ENCODE data around the gene TNIK. TPM values are rescaled to one million over a fixed set of nuclear protein-coding genes. Genes with fewer than 3 reads are reported as not detected.

TNIK gene
- total and polyA plus RNA-seq, 10 of the 15 experiments (the other 5 are each of a cell fraction or from before 2014, with no cell fraction given): 13.9 to 74.3 (median 48.2) TPM

DNA sequence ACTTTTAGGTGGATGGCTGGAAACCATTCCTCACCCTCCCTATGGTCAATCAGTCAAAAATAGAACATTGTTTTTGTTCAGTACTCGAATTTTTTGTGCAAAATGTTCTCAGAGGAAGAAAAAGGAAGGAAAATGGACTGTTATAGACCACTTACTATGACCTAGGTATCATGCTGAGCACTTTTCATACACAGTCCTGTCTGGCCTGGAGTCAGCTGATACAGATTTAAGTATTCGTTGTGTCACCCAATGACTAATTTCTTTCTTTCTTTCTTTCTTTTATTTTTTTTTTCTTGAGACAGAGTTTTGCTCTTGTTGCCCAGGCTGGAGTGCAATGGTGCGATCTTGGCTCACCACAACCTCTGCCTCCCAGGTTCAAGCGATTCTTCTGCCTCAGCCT, 29.1 kb upstream of the TNIK start:
- ChIA-PET RAD21 (ENCODE audit: unreplicated experiment) (no interaction called here), POLR2A (no interaction called here), CTCF (no interaction called here), SMC1A (ENCODE audit: uncharacterized antibody, unreplicated experiment) (interaction anchor here (1.5 kb wide), 1 partner anchor 10 kb away, joined by 3 read pairs; no protein-coding TSS in a partner anchor)
- Histone ChIP-seq H3K79me2 (ENCODE audit: control insufficient read depth, insufficient read depth, low read length) (no peaks in the 10 kb centered on the region), H3K4me2 (ENCODE audit: control insufficient read depth, insufficient read depth) (no peak overlapping the region), H2AFZ (ENCODE audit: control insufficient read depth, low read depth, low read length) (no peak overlapping the region; the same call in 1 of the 2 replicates), H3K9ac (ENCODE audit: control insufficient read depth, insufficient read depth, low read length) (no peak overlapping the region), H3K36me3 (ENCODE audit: control insufficient read depth in 2 of 2, insufficient read depth in 2 of 2, low read length in 1 of 2) (no peaks in the 10 kb centered on the region), H3K27me3 (replicated peaks in 1 of 2; ENCODE audit: control insufficient read depth in 2 of 2, insufficient read depth in 2 of 2, low read length in 1 of 2) (no peaks in the 10 kb centered on the region), H3K4me3 (no peak overlapping the region), H3K9me3 (replicated peaks; ENCODE audit: control insufficient read depth, insufficient read depth, low read length) (no peaks in the 10 kb centered on the region), H3K27ac (ENCODE audit: control insufficient read depth, insufficient read depth) (no peak overlapping the region), H3K4me1 (ENCODE audit: control insufficient read depth, insufficient read depth, low read length) (no peaks in the 10 kb centered on the region; the same call in 1 of the 2 replicates), H4K20me1 (ENCODE audit: control insufficient read depth, insufficient read depth) (no peaks in the 10 kb centered on the region)
- FAIRE-seq (no peak), ATAC-seq (peak; percentile 35), DNase-seq (ENCODE audit: low read depth, low spot score) (no peak)
- in situ Hi-C loops (cut with MboI): no loop called here
- BruUV-seq (replicated peaks): no TSS peak
- 50% methylated on average over 4 of the region's 4 CpGs for WGBS (ENCODE audit: insufficient coverage, insufficient replicate concordance, low lambda C conversion rate, missing lambda C conversion rate)
- intact Hi-C loops (cut with micrococcal nuclease; ENCODE audit: unreplicated experiment): no loop called here
- TF ChIP-seq MEF2B (IDR thresholded peaks at IDR 0.05; ENCODE audit: partially characterized antibody, poor library complexity, severe bottlenecking) (no peak), IRF4 (IDR thresholded peaks at IDR 0.05; ENCODE audit: low read depth, low read length) (no peak), GABPA (IDR thresholded peaks at IDR 0.05; ENCODE audit: low read depth) (no peak), LARP7 (IDR thresholded peaks at IDR 0.05) (no peak), ZNF207 (IDR thresholded peaks at IDR 0.05; ENCODE audit: borderline replicate concordance) (no peak), CHD1 (IDR thresholded peaks at IDR 0.05; ENCODE audit: low read depth, low read length) (no peak), ZNF384 (IDR thresholded peaks at IDR 0.05; ENCODE audit: borderline replicate concordance, low read depth, low read length) (no peak), EGR1 (IDR thresholded peaks at IDR 0.05; ENCODE audit: borderline replicate concordance in 1 of 2, low read depth in 2 of 2, low read length in 2 of 2) (no peak), ZBTB11 (CRISPR knock-in tag; IDR thresholded peaks at IDR 0.05) (no peak), MEF2A (IDR thresholded peaks at IDR 0.05; ENCODE audit: insufficient read depth, low read depth, low read length) (no peak), KDM1A (IDR thresholded peaks at IDR 0.05; ENCODE audit: borderline replicate concordance) (no peak), BACH1 (IDR thresholded peaks at IDR 0.05; ENCODE audit: borderline replicate concordance) (no peak), RB1 (IDR thresholded peaks at IDR 0.05; ENCODE audit: borderline replicate concordance) (no peak)
- TF ChIP-seq, protein P1, sequence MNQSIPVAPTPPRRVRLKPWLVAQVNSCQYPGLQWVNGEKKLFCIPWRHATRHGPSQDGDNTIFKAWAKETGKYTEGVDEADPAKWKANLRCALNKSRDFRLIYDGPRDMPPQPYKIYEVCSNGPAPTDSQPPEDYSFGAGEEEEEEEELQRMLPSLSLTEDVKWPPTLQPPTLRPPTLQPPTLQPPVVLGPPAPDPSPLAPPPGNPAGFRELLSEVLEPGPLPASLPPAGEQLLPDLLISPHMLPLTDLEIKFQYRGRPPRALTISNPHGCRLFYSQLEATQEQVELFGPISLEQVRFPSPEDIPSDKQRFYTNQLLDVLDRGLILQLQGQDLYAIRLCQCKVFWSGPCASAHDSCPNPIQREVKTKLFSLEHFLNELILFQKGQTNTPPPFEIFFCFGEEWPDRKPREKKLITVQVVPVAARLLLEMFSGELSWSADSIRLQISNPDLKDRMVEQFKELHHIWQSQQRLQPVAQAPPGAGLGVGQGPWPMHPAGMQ (IDR thresholded peaks at IDR 0.05; ENCODE audit: borderline replicate concordance): no peak
- TF ChIP-seq, protein P2, sequence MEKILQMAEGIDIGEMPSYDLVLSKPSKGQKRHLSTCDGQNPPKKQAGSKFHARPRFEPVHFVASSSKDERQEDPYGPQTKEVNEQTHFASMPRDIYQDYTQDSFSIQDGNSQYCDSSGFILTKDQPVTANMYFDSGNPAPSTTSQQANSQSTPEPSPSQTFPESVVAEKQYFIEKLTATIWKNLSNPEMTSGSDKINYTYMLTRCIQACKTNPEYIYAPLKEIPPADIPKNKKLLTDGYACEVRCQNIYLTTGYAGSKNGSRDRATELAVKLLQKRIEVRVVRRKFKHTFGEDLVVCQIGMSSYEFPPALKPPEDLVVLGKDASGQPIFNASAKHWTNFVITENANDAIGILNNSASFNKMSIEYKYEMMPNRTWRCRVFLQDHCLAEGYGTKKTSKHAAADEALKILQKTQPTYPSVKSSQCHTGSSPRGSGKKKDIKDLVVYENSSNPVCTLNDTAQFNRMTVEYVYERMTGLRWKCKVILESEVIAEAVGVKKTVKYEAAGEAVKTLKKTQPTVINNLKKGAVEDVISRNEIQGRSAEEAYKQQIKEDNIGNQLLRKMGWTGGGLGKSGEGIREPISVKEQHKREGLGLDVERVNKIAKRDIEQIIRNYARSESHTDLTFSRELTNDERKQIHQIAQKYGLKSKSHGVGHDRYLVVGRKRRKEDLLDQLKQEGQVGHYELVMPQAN (conservative IDR thresholded peaks at IDR 0.05): no peak
- TF ChIP-seq, protein P3, sequence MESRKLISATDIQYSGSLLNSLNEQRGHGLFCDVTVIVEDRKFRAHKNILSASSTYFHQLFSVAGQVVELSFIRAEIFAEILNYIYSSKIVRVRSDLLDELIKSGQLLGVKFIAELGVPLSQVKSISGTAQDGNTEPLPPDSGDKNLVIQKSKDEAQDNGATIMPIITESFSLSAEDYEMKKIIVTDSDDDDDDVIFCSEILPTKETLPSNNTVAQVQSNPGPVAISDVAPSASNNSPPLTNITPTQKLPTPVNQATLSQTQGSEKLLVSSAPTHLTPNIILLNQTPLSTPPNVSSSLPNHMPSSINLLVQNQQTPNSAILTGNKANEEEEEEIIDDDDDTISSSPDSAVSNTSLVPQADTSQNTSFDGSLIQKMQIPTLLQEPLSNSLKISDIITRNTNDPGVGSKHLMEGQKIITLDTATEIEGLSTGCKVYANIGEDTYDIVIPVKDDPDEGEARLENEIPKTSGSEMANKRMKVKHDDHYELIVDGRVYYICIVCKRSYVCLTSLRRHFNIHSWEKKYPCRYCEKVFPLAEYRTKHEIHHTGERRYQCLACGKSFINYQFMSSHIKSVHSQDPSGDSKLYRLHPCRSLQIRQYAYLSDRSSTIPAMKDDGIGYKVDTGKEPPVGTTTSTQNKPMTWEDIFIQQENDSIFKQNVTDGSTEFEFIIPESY (IDR thresholded peaks at IDR 0.05): no peak

Data from GM12878 (cell line).